ENCODE results near the gene KLHL22.

Gene KLHL22

DNA sequence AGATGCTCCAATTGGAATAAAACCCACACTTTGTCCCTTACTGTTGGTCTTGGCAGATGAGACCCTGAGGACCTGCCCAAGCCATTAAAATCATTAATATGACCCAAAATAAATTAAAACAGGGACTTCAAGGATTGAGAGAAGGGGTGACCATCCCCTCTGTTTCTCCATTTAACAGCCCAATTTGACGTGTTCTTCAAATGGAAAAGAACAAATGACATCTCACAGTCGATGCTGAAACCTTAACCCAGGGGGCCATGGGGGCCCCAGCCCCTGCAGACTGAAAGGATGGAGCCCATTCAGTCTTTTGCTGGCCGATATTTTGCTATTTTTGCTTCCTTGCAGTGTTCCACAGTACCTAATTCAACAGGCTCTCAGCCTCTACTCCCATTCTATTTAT is 81.1 kb downstream of the KLHL22 start:
- Histone ChIP-seq H3K79me2 (ENCODE audit: insufficient read depth, low read length) (no peaks in the 10 kb centered on the region), H3K4me2 (ENCODE audit: low read length) (no peak overlapping the region), H2AFZ (ENCODE audit: low read length) (no peak overlapping the region), H3F3A (ENCODE audit: insufficient read depth, low read length) (no peaks in the 10 kb centered on the region), H3K4me1 (ENCODE audit: insufficient read depth, low read length, severe bottlenecking) (no peaks in the 10 kb centered on the region), H3K27ac (ENCODE audit: low read depth, low read length, poor library complexity, severe bottlenecking) (no peak overlapping the region), H3K9me2 (ENCODE audit: low read depth, low read length) (no peaks in the 10 kb centered on the region), H3K9ac (ENCODE audit: low read length) (no peak overlapping the region), H3K27me3 (ENCODE audit: insufficient read depth, low read length) (peaks cover 5% of the 10 kb centered on the region; the same call in 1 of the 2 replicates), H3K36me3 (ENCODE audit: insufficient read depth, low read length) (no peaks in the 10 kb centered on the region), H4K20me1 (ENCODE audit: insufficient read depth, low read length) (no peaks in the 10 kb centered on the region), H3K9me3 (ENCODE audit: low read length) (no peaks in the 10 kb centered on the region), H3K4me3 (ENCODE audit: low read depth, low read length, poor library complexity, severe bottlenecking) (no peak overlapping the region)
- TF ChIP-seq, protein P1, sequence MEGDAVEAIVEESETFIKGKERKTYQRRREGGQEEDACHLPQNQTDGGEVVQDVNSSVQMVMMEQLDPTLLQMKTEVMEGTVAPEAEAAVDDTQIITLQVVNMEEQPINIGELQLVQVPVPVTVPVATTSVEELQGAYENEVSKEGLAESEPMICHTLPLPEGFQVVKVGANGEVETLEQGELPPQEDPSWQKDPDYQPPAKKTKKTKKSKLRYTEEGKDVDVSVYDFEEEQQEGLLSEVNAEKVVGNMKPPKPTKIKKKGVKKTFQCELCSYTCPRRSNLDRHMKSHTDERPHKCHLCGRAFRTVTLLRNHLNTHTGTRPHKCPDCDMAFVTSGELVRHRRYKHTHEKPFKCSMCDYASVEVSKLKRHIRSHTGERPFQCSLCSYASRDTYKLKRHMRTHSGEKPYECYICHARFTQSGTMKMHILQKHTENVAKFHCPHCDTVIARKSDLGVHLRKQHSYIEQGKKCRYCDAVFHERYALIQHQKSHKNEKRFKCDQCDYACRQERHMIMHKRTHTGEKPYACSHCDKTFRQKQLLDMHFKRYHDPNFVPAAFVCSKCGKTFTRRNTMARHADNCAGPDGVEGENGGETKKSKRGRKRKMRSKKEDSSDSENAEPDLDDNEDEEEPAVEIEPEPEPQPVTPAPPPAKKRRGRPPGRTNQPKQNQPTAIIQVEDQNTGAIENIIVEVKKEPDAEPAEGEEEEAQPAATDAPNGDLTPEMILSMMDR (IDR thresholded peaks at IDR 0.05; ENCODE audit: low read length) = no peak
- no peak for TF ChIP-seq EZH2 (IDR thresholded peaks at IDR 0.05; ENCODE audit: borderline replicate concordance, low read length)

DNA sequence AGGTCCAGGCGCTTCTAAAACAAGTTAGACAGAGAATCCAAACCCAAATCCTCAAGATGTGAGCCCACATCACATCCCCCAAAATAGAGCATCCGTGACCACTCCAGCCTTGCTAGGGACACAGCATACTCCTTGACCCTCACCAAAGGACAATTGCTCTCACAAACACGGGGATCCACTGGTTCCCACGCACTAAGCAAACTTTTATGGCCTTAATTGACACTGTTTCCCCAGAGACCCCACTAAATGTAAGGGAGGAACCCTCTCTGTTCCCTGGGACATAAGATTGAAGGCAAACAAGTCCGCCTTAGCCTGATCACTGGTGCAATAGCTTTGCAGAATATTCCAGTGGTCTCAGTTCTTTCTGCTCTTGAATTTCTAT is 81.5 kb downstream of the KLHL22 start:
- H3K4me2 ChIP-seq (ENCODE audit: low read length) = no peak overlapping the region
- no peaks in the 10 kb centered on the region for H3K36me3 ChIP-seq (ENCODE audit: insufficient read depth, low read length)
- TF ChIP-seq EZH2 (IDR thresholded peaks at IDR 0.05; ENCODE audit: borderline replicate concordance, low read length) = no peak
- TF ChIP-seq, protein P1 (IDR thresholded peaks at IDR 0.05; ENCODE audit: low read length) = no peak

DNA sequence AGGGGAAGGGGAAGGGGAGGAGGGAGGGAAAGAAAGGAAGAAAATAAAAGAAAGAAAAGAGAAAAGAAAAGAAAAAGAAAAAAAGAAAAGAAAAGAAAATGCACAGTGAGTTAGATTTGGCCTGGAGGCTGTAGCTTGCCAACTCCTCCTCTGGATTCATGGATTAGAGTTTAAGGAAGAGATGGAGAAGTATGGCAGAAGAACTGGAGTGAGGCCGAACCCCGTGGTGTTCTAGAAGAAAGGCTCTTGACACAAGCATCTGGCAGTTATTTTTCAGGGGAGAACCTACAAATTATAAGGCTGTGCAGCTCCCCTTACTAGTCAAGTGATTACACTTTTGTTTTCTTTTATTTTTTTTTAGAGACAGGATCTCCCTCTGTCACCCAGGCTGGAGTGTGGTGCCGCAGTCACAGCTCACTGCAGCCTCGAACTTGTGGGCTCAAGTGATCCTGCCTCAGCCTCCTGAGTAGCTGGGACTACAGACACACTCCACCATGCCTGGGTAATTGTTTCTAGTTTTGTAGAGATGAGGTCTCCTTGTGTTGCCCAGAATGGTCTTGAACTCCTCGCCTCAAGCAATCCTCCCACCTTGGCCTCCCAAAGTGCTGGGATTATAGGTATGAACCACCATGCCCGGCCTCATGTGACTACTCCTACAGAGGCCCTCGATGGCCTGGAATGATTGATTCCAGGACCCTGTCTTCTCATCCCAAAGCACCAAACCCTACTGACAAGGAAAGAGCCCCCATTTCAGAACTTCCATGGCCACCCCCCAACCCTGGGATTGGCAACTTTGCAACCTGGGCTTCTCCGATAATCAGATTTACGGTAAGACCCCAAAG is 82.2 kb downstream of the KLHL22 start:
- Histone ChIP-seq H3K4me1 (ENCODE audit: insufficient read depth, low read length, severe bottlenecking) (no peaks in the 10 kb centered on the region), H3K4me3 (ENCODE audit: low read depth, low read length, poor library complexity, severe bottlenecking) (no peak overlapping the region), H3K9ac (ENCODE audit: low read length) (no peak overlapping the region), H3F3A (ENCODE audit: insufficient read depth, low read length) (no peaks in the 10 kb centered on the region), H3K79me2 (ENCODE audit: insufficient read depth, low read length) (no peaks in the 10 kb centered on the region), H3K9me3 (ENCODE audit: low read length) (no peaks in the 10 kb centered on the region), H4K20me1 (ENCODE audit: insufficient read depth, low read length) (no peaks in the 10 kb centered on the region), H3K27ac (ENCODE audit: low read depth, low read length, poor library complexity, severe bottlenecking) (no peak overlapping the region), H3K36me3 (ENCODE audit: insufficient read depth, low read length) (no peaks in the 10 kb centered on the region), H3K9me2 (ENCODE audit: low read depth, low read length) (no peaks in the 10 kb centered on the region), H3K27me3 (ENCODE audit: insufficient read depth, low read length) (peaks cover 5% of the 10 kb centered on the region; the same call in 1 of the 2 replicates), H3K4me2 (ENCODE audit: low read length) (no peak overlapping the region), H2AFZ (ENCODE audit: low read length) (no peak overlapping the region)
- TF ChIP-seq, protein P1 (IDR thresholded peaks at IDR 0.05; ENCODE audit: low read length) = no peak
- no peak for TF ChIP-seq EZH2 (IDR thresholded peaks at IDR 0.05; ENCODE audit: borderline replicate concordance, low read length)

More for the DNA sequence above, 81.5 kb downstream of the KLHL22 start:
- Histone ChIP-seq H3K27ac (ENCODE audit: low read depth, low read length, poor library complexity, severe bottlenecking) (no peak overlapping the region), H3K27me3 (ENCODE audit: insufficient read depth, low read length) (peaks cover 5% of the 10 kb centered on the region; the same call in 1 of the 2 replicates), H3K9me2 (ENCODE audit: low read depth, low read length) (no peaks in the 10 kb centered on the region), H4K20me1 (ENCODE audit: insufficient read depth, low read length) (no peaks in the 10 kb centered on the region), H3K4me3 (ENCODE audit: low read depth, low read length, poor library complexity, severe bottlenecking) (no peak overlapping the region), H3K9ac (ENCODE audit: low read length) (no peak overlapping the region), H2AFZ (ENCODE audit: low read length) (no peak overlapping the region), H3K4me1 (ENCODE audit: insufficient read depth, low read length, severe bottlenecking) (no peaks in the 10 kb centered on the region), H3F3A (ENCODE audit: insufficient read depth, low read length) (no peaks in the 10 kb centered on the region), H3K79me2 (ENCODE audit: insufficient read depth, low read length) (no peaks in the 10 kb centered on the region), H3K9me3 (ENCODE audit: low read length) (no peaks in the 10 kb centered on the region)

Data from OCI-LY1 (cell line).